HUDEP-2 (cell line): Measurements from ENCODE around the gene ORM2.
"Not testable (repeated sequence)": the region's sequence is repeated elsewhere in the genome, so short reads cannot be mapped to it uniquely, and the experiment has no call there.

Experiments used
- DNase-seq, 76 experiments: peaks; one replicate each; lab custom pipeline; 2025; ENCODE audit not compliant: unreplicated experiment in 76 of 76; lab: John Stamatoyannopoulos, UW

The ORM2 gene

GRCh38 chr9:114329625-114330022 lies at the start of gene ORM2:
ORM2 (plus strand) TSS chr9:114329869; CDS start chr9:114329905, 36 bp downstream.
- not testable (repeated sequence) for DNase-seq

GRCh38 chr9:114280636-114281472 lies 48.8 kb upstream of the ORM2 start:
- no peak for DNase-seq

GRCh38 chr9:114281473-114282103 lies 48.1 kb upstream of the ORM2 start:
- no peak for DNase-seq

- DNase-seq = no peak
Measured at GRCh38 chr9:114282104-114282485, 47.6 kb upstream of the ORM2 start.

- DNase-seq = no peak
Measured at GRCh38 chr9:114282507-114282906, 47.2 kb upstream of the ORM2 start.

GRCh38 chr9:114282926-114283325 lies 46.7 kb upstream of the ORM2 start:
- DNase-seq = no peak

- DNase-seq = no peak
Measured at GRCh38 chr9:114283551-114284111, 46.0 kb upstream of the ORM2 start.

- DNase-seq = no peak
Measured at GRCh38 chr9:114284316-114285060, 45.2 kb upstream of the ORM2 start.

GRCh38 chr9:114285166-114285867 lies 44.4 kb upstream of the ORM2 start:
- DNase-seq = no peak

- DNase-seq = no peak
Measured at GRCh38 chr9:114286146-114286679, 43.5 kb upstream of the ORM2 start.

- no peak for DNase-seq
Measured at GRCh38 chr9:114287001-114287762, 42.5 kb upstream of the ORM2 start.

GRCh38 chr9:114287763-114288192 lies 41.9 kb upstream of the ORM2 start:
- no peak for DNase-seq

- DNase-seq = no peak
Measured at GRCh38 chr9:114288193-114289091, 41.2 kb upstream of the ORM2 start.

GRCh38 chr9:114289106-114289505 lies 40.6 kb upstream of the ORM2 start:
- DNase-seq = no peak

- DNase-seq = no peak
Measured at GRCh38 chr9:114289571-114290481, 39.8 kb upstream of the ORM2 start.

GRCh38 chr9:114290561-114290986 lies 39.1 kb upstream of the ORM2 start:
- DNase-seq = no peak

GRCh38 chr9:114291064-114291474 lies 38.6 kb upstream of the ORM2 start:
- peak in 50 of 76 experiments; percentile 1 to 72 (median 31) for DNase-seq
